OCI-LY3 (cell line): ENCODE data around the gene SPINT2.

Source experiments
- EZH2phosphoT487 ChIP-seq: fragments of 200-600 bp; shearing (Covaris generic); IDR thresholded peaks from 2 replicates; pipeline ENCODE4 v1.6.1; 2018; ENCODE audit warnings: antibody characterized with exemption, mixed run types, low read depth
- TF ChIP-seq, protein P1 (sequence below): fragments of 200-600, 300-600 bp; sonication (generic); IDR thresholded peaks from 2 replicates; pipeline ENCODE4 v1.5.1; 2014; ENCODE audit warnings: antibody characterized with exemption, low read length, low read depth

DNA sequence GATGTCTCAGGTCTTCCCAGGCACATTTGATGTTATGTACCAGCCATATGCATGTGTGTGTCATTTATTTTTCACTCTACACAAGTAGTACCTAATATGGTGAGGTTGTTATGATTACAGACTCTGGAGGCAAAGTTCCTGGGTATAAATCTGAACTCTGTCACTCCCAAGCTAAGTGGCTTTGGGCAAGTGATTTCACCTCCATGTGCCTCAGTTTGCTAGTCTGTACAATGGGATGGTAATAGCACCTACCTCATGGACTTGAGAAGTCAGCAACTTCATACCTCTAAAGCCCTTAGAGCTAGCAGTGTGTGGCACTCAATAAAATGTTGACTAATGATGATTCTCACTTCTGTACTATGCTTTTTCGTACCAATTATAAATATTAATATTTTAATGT is 67.4 kb downstream of the SPINT2 start:
- no peak for TF ChIP-seq EZH2phosphoT487
- TF ChIP-seq, protein P1, sequence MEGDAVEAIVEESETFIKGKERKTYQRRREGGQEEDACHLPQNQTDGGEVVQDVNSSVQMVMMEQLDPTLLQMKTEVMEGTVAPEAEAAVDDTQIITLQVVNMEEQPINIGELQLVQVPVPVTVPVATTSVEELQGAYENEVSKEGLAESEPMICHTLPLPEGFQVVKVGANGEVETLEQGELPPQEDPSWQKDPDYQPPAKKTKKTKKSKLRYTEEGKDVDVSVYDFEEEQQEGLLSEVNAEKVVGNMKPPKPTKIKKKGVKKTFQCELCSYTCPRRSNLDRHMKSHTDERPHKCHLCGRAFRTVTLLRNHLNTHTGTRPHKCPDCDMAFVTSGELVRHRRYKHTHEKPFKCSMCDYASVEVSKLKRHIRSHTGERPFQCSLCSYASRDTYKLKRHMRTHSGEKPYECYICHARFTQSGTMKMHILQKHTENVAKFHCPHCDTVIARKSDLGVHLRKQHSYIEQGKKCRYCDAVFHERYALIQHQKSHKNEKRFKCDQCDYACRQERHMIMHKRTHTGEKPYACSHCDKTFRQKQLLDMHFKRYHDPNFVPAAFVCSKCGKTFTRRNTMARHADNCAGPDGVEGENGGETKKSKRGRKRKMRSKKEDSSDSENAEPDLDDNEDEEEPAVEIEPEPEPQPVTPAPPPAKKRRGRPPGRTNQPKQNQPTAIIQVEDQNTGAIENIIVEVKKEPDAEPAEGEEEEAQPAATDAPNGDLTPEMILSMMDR: no peak
